GM10847 (cell line): ENCODE measurements around the gene CAMTA1.

Source experiments
- POLR2A ChIP-seq: IDR thresholded peaks from 2 replicates; pipeline ENCODE4 v1.6.1; 2011; ENCODE audit not compliant: insufficient read length; ENCODE audit errors: extremely low read depth

CAMTA1 gene

DNA sequence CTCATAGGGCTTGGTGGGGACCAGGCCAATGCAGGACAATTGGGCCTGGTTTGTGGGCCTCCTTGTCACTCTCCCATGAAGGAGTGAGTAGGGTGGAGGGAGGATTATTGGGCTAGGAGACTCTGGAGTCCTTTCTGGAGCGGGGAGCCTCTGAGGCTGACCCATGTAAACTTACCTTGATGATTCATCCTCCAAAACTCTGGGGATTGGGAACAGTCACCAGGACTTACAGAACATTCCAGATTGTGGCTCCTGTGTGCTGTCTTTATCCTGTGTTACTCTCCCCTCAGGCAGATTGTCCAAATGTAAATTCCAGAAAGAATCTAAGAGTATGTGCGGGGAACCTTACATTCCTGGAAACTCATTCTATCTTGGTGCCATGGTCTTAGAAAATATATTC lies 197.6 kb downstream of the CAMTA1 start:
- no peak for TF ChIP-seq POLR2A

- TF ChIP-seq POLR2A, result no peak
These were observed 199.3 kb downstream of the CAMTA1 start for GRCh38 chr1:6984536-6984935.

- TF ChIP-seq POLR2A, result no peak
These were observed 199.7 kb downstream of the CAMTA1 start for GRCh38 chr1:6984986-6985385.

GRCh38 chr1:6985549-6986276 lies 200.5 kb downstream of the CAMTA1 start:
- TF ChIP-seq POLR2A, result no peak

- TF ChIP-seq POLR2A, result no peak
These were observed 201.0 kb downstream of the CAMTA1 start for GRCh38 chr1:6986281-6986680.

- TF ChIP-seq POLR2A, result no peak
These were observed 202.7 kb downstream of the CAMTA1 start for GRCh38 chr1:6987940-6988339.

DNA sequence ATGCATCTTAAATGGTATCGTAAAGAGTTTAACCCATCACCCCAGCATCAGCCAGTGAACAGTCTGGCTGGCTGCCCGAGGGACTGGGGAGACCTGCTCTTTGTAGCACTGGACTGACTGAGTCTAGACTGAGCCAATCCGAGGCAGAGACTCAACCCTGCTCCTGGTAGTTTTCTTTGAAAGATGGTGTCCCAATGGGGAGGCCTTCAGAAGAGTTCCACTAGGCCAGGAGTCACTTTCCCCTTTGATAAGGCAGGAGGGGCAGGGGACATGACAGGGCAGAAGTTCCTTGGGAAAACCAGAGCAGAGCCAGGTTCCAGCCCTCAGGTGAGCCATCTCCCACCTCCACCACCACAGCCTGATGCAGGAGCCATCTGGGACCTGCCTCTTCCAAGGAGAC lies 203.5 kb downstream of the CAMTA1 start:
- TF ChIP-seq POLR2A, result no peak

- TF ChIP-seq POLR2A, result no peak
These were observed 204.2 kb downstream of the CAMTA1 start for GRCh38 chr1:6989212-6990159.

- no peak for TF ChIP-seq POLR2A
These were observed 206.0 kb downstream of the CAMTA1 start for GRCh38 chr1:6991266-6991665.

DNA sequence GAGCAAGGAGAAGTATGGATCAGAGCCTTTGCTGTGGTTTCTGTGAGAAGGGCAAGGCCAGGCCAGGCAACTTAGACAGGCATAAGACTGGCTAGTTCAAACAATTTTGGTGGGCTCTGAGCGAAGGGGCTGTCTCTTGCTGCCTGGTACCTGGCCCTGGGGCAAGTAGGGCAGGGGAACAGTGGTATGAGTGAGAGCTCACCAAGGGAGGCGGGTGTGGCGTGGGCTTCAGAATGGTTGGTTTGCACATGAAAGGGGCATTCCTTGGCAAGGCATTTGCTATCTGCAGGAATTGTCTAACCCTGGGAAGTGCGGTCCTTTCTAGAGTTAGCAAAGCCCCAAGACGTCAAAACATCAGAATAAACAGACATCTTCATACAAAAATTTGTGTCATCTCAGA lies 210.5 kb downstream of the CAMTA1 start:
- TF ChIP-seq POLR2A, result no peak

DNA sequence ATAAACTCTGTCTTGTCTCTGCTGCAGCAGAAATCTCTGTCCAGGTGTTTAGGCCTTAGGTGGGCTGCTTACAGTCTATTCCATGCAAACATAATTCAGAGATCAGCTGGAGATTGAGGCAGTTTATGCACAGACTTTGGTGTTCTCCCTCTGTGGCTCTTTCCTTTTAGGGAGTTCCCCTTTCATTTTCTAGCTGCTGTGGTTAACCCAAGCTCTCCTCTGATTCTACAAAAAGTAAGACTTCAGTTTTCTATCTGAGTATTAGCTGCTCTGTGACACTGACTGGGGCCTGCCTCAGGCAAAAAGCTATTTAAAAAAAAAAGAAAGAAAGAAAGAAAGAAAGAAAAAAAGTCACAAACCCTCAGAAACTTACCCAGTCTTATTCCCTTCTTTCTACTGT lies 211.1 kb downstream of the CAMTA1 start:
- no peak for TF ChIP-seq POLR2A

GRCh38 chr1:6996866-6997265 lies 211.6 kb downstream of the CAMTA1 start:
- no peak for TF ChIP-seq POLR2A

DNA sequence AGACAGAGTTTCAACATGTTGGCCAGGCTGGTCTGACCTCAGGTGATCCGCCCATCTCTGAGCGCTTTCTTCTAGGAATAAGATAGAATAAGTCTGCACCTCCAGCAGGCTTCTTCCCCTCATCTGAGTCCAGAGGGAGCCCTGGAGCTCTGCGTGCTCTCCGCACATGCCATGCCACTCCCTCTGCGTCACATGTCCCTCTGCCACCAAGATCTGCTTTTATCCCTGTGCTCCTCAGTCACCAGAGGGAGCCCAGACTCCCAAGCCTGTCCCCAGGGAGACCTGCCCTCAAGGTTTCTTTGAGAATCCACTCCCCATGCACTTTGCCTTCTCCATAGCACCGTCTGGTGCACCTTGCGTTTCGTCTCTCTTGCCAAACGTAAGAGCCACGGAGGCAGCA lies 213.0 kb downstream of the CAMTA1 start:
- TF ChIP-seq POLR2A, result no peak

- no peak for TF ChIP-seq POLR2A
These were observed 214.6 kb downstream of the CAMTA1 start for GRCh38 chr1:6999826-7000225.

DNA sequence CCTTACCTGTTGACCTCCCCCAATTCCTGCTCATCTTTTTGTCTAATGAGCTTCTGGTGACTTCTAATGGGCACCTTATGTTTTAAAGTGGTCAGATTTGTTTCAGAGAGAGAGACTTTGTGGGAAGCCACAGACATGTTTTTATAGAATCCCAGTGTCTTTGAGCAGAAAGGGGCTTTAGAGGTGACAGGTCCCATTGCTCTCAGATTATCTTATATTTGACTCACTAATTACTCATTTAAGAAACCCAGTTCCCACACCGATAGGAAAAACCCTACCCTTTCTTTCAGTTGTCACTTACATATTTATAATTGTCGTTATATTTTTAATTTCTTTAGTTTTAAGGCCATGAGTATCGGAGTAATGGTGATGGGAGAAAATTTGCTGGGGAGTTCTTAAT lies 215.5 kb downstream of the CAMTA1 start:
- no peak for TF ChIP-seq POLR2A

- no peak for TF ChIP-seq POLR2A
These were observed 217.5 kb downstream of the CAMTA1 start for GRCh38 chr1:7002728-7003127.
